ENCODE data around the gene CFAP90. TPM values are rescaled to one million over a fixed set of nuclear protein-coding genes. Genes with fewer than 3 reads are reported as not detected.

Gene CFAP90
- total and polyA plus RNA-seq, 2 experiments from 2014 or later = 0.83 TPM; not detected in 1

DNA sequence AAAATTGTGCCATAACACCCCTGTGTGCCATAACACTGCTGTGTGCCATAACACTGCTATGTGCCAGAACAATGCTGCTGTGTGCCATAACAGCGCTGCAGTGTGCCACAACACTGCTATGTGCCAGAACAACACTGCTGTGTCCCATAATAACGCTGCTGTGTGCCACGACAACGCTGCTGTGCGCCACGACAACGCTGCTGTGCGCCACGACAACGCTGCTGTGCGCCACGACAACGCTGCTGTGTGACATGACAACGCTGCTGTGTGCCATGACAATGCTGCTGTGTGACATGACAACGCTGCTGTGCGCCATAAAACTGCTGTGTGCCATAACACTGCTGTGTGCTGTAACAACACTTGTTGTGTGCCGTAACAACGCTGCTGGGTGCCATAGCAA, 25.9 kb downstream of the CFAP90 start:
- Histone ChIP-seq H3K27me3 (no peaks in the 10 kb centered on the region), H3K4me3 (no peak overlapping the region), H3K36me3 (no peaks in the 10 kb centered on the region), H3K9me3 (ENCODE audit: low read depth) (no peaks in the 10 kb centered on the region), H3K27ac (no peak overlapping the region), H3K4me1 (ENCODE audit: low read depth) (no peaks in the 10 kb centered on the region)
- TF ChIP-seq, protein P1, sequence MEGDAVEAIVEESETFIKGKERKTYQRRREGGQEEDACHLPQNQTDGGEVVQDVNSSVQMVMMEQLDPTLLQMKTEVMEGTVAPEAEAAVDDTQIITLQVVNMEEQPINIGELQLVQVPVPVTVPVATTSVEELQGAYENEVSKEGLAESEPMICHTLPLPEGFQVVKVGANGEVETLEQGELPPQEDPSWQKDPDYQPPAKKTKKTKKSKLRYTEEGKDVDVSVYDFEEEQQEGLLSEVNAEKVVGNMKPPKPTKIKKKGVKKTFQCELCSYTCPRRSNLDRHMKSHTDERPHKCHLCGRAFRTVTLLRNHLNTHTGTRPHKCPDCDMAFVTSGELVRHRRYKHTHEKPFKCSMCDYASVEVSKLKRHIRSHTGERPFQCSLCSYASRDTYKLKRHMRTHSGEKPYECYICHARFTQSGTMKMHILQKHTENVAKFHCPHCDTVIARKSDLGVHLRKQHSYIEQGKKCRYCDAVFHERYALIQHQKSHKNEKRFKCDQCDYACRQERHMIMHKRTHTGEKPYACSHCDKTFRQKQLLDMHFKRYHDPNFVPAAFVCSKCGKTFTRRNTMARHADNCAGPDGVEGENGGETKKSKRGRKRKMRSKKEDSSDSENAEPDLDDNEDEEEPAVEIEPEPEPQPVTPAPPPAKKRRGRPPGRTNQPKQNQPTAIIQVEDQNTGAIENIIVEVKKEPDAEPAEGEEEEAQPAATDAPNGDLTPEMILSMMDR (IDR thresholded peaks at IDR 0.05; ENCODE audit: low read depth, low read length) = no peak
- no peak for DNase-seq (ENCODE audit: low read depth in 1 of 2, low spot score in 1 of 2)

GRCh38 chr5:7823594-7823993, 27.3 kb downstream of the CFAP90 start:
- Histone ChIP-seq H3K27ac (no peak overlapping the region), H3K36me3 (no peaks in the 10 kb centered on the region), H3K4me1 (ENCODE audit: low read depth) (no peaks in the 10 kb centered on the region), H3K27me3 (no peaks in the 10 kb centered on the region), H3K9me3 (ENCODE audit: low read depth) (no peaks in the 10 kb centered on the region), H3K4me3 (no peak overlapping the region)
- TF ChIP-seq, protein P1 (IDR thresholded peaks at IDR 0.05; ENCODE audit: low read depth, low read length) = no peak
- DNase-seq (ENCODE audit: low read depth in 1 of 2, low spot score in 1 of 2) = no peak

DNA sequence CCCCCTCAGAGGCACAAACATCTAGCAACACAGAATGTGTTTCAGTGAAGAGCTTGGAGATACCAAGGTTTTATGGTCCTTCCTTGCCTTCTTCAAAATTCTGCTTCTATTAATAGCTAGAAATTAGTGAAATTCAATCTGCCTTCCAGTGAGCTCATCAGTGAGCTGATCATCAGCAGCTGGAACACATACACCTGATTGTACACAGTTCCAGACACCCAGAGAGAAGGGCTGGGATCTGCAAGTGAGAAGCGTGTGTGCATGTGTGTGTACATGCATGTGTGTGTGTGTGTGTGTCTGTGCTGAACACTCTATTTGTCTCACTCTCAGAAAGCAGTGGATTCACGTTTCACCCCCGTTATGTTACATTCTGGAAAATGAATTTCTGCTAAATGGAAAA, 28.5 kb downstream of the CFAP90 start:
- H3K27me3 ChIP-seq = no peaks in the 10 kb centered on the region
- no peaks in the 10 kb centered on the region for H3K9me3 ChIP-seq (ENCODE audit: low read depth)
- H3K36me3 ChIP-seq = no peaks in the 10 kb centered on the region
- H3K4me1 ChIP-seq (ENCODE audit: low read depth) = no peaks in the 10 kb centered on the region
- H3K4me3 ChIP-seq = no peak overlapping the region
- no peak for DNase-seq (ENCODE audit: low read depth in 1 of 2, low spot score in 1 of 2)
- no peak overlapping the region for H3K27ac ChIP-seq
- TF ChIP-seq, protein P1 (IDR thresholded peaks at IDR 0.05; ENCODE audit: low read depth, low read length) = no peak

DNA sequence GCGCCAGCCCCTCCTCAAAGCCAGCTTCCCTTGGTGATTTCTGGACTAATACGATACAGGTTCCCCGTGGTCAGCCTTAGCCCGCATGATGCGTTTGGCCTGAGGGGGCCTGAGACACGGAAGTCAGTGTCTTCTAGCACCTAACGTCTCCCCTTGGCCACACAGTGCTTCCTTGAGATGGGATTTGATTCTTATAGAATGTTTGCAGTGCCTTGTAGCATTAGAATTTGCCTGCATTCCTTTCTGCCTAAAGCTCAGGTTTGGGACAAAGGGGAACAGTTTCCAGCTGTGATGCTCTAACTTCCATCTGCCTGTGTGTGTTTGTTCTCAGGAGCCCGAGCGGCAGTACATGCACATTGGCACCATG, 34.4 kb downstream of the CFAP90 start:
- Histone ChIP-seq H3K27me3 (no peaks in the 10 kb centered on the region), H3K4me1 (ENCODE audit: low read depth) (no peaks in the 10 kb centered on the region), H3K9me3 (ENCODE audit: low read depth) (no peaks in the 10 kb centered on the region), H3K36me3 (no peaks in the 10 kb centered on the region), H3K27ac (no peak overlapping the region), H3K4me3 (no peak overlapping the region)
- no peak for DNase-seq (ENCODE audit: low read depth in 1 of 2, low spot score in 1 of 2)
- TF ChIP-seq, protein P1 (IDR thresholded peaks at IDR 0.05; ENCODE audit: low read depth, low read length) = no peak

DNA sequence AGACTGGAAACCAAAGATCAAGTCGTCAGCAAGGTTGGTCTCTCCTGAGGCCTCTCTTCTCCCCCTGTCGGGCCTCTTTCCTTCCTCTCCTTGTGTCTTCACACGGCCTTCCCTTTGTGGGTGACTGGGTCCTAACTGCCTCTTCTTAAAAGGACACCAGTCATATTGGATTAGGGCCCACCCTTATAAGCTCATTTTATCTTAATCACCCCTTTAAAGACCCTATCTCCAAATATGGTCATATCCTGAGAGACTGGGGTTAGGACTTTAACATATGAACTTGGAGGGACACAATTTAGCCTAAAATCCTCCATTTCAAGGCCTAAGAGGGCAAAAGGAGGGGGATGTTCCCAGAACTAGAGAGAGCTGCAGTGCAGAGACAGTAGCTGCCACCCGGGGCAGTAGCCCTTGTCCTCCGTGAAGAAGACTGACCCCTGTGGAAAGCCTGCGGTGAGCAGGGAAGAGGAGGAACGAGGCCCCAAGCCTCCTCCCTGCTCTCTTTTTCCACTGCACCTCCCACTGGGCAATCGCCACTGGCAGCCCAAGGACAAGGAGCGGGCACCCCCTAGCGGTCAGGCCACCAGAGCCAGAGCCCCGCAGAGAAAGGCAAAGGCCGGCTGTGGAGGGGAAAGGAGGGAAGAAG, 34.9 kb downstream of the CFAP90 start:
- DNase-seq (ENCODE audit: low read depth in 1 of 2, low spot score in 1 of 2) = peak; percentile 81 to 91
- H3K27me3 ChIP-seq = no peaks in the 10 kb centered on the region
- no peak overlapping the region for H3K27ac ChIP-seq
- H3K36me3 ChIP-seq = no peaks in the 10 kb centered on the region
- no peaks in the 10 kb centered on the region for H3K9me3 ChIP-seq (ENCODE audit: low read depth)
- no peak overlapping the region for H3K4me3 ChIP-seq
- no peaks in the 10 kb centered on the region for H3K4me1 ChIP-seq (ENCODE audit: low read depth)
- TF ChIP-seq, protein P1 (IDR thresholded peaks at IDR 0.05; ENCODE audit: low read depth, low read length) = peak; percentile 99

All from cardiac muscle cell (in vitro differentiated cells and primary cell).